Measurements from ENCODE around the gene SNTN. TPM values are rescaled to one million over a fixed set of nuclear protein-coding genes. Genes with fewer than 3 reads are reported as not detected.

The SNTN gene
- total RNA-seq, 1 experiment from 2014 or later: not detected

DNA sequence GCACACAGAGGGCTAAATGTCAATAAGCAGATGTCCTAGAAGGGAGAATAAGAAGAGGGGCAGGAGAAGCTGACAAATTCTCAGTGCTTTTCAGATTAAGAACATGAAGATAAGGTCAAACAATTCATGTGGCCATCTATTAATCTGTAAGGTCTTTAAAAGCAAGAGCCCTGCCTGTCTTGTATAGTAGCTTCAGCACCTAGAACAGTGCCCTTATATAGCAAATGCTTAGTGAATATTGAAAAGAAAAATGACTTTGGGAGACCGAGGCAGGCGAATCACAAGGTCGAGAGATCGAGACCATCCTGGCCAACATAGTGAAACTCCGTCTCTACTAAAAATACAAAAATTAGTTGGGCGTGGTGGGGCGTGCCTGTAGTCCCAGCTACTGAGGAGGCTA is 18.1 kb downstream of the SNTN start:
- Mint-ChIP-seq H3K4me1 (ENCODE audit: low read depth, unreplicated experiment) (no peaks in the 10 kb centered on the region), H3K9me3 (ENCODE audit: unreplicated experiment) (no peaks in the 10 kb centered on the region), H3K27ac (ENCODE audit: unreplicated experiment) (no peak overlapping the region), H3K36me3 (ENCODE audit: insufficient read depth, unreplicated experiment) (no peaks in the 10 kb centered on the region), H3K4me3 (ENCODE audit: unreplicated experiment) (no peak overlapping the region), H3K27me3 (ENCODE audit: insufficient read depth, unreplicated experiment) (peaks cover 15% of the 10 kb centered on the region)
- BruUV-seq (replicated peaks): no TSS peak
- no peaks in the 10 kb centered on the region for H3K36me3 ChIP-seq (ENCODE audit: control insufficient read depth, insufficient read depth, low read length)
- H3K27me3 ChIP-seq (replicated peaks; ENCODE audit: control insufficient read depth, insufficient read depth, low read length): no peaks in the 10 kb centered on the region
- TF ChIP-seq, protein P1, sequence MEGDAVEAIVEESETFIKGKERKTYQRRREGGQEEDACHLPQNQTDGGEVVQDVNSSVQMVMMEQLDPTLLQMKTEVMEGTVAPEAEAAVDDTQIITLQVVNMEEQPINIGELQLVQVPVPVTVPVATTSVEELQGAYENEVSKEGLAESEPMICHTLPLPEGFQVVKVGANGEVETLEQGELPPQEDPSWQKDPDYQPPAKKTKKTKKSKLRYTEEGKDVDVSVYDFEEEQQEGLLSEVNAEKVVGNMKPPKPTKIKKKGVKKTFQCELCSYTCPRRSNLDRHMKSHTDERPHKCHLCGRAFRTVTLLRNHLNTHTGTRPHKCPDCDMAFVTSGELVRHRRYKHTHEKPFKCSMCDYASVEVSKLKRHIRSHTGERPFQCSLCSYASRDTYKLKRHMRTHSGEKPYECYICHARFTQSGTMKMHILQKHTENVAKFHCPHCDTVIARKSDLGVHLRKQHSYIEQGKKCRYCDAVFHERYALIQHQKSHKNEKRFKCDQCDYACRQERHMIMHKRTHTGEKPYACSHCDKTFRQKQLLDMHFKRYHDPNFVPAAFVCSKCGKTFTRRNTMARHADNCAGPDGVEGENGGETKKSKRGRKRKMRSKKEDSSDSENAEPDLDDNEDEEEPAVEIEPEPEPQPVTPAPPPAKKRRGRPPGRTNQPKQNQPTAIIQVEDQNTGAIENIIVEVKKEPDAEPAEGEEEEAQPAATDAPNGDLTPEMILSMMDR (IDR thresholded peaks at IDR 0.05; ENCODE audit: insufficient read depth in 1 of 2, low read depth in 1 of 2, low read length in 1 of 2, severe bottlenecking in 1 of 2, unreplicated experiment in 1 of 2): no peak
- H3K4me1 ChIP-seq: no peaks in the 10 kb centered on the region
- H3K9me3 ChIP-seq: no peaks in the 10 kb centered on the region
- no peak overlapping the region for H3K4me3 ChIP-seq (ENCODE audit: low read depth, low read length)
- CTCF ChIA-PET: no interaction called here
- intact Hi-C loops (cut with micrococcal nuclease; ENCODE audit: unreplicated experiment): no loop called here
- DNase-seq: no peak
- POLR2A ChIA-PET: no interaction called here

DNA sequence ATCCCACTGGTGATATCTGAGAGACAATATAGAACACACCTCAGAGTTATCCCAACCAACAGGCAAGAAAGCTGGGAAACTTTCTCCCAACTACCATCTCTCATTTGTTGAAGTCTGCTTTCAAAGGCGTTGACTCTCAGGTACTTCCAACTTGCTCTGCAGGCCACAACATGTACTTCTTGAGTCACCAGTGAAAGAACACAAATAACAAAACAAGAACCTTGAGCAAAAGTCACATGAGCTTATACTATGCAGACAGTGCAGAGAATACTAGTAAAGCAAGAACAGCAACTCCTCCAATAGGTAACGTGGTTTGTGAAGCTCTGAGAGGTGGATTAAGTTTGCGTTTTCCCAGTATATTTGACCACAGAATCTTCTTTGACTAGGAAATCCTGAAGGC is 20.6 kb downstream of the SNTN start:
- H3K9me3 Mint-ChIP-seq (ENCODE audit: unreplicated experiment): no peaks in the 10 kb centered on the region
- Histone ChIP-seq H3K9me3 (no peaks in the 10 kb centered on the region), H3K27me3 (replicated peaks; ENCODE audit: control insufficient read depth, insufficient read depth, low read length) (no peaks in the 10 kb centered on the region), H3K4me1 (no peaks in the 10 kb centered on the region), H3K4me3 (ENCODE audit: low read depth, low read length) (no peak overlapping the region), H3K36me3 (ENCODE audit: control insufficient read depth, insufficient read depth, low read length) (no peaks in the 10 kb centered on the region)
- no TSS peak for BruUV-seq (replicated peaks)
- ChIA-PET POLR2A (no interaction called here), CTCF (no interaction called here)
- intact Hi-C loops (cut with micrococcal nuclease; ENCODE audit: unreplicated experiment): no loop called here
- no peaks in the 10 kb centered on the region for H3K4me1 Mint-ChIP-seq (ENCODE audit: low read depth, unreplicated experiment)
- H3K4me3 Mint-ChIP-seq (ENCODE audit: unreplicated experiment): no peak overlapping the region
- TF ChIP-seq, protein P1 (IDR thresholded peaks at IDR 0.05; ENCODE audit: insufficient read depth in 1 of 2, low read depth in 1 of 2, low read length in 1 of 2, severe bottlenecking in 1 of 2, unreplicated experiment in 1 of 2): no peak
- peaks cover 12% of the 10 kb centered on the region for H3K27me3 Mint-ChIP-seq (ENCODE audit: insufficient read depth, unreplicated experiment)
- no peaks in the 10 kb centered on the region for H3K36me3 Mint-ChIP-seq (ENCODE audit: insufficient read depth, unreplicated experiment)
- DNase-seq: no peak
- H3K27ac Mint-ChIP-seq (ENCODE audit: unreplicated experiment): no peak overlapping the region

DNA sequence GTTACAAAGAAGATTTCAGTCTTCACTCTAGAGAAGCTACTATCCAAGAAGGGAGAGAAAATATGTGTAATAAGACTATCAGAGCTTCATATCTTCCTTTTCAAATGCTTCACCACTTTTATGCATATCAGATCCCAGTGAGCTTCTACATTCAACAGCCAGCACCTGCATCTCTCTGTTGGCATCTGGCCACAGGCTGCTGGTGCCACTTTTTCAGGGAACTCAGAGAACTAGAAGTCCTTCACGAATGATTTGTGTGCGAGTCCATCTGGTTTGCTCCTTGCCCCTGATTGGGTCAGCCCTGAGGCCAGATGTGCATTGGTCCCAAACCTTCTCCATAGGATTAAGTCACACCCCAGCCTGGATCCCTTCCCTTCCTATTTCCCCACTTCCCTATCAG is 22.1 kb downstream of the SNTN start:
- no peaks in the 10 kb centered on the region for H3K36me3 ChIP-seq (ENCODE audit: control insufficient read depth, insufficient read depth, low read length)
- Mint-ChIP-seq H3K36me3 (ENCODE audit: insufficient read depth, unreplicated experiment) (no peaks in the 10 kb centered on the region), H3K27ac (ENCODE audit: unreplicated experiment) (no peak overlapping the region), H3K27me3 (ENCODE audit: insufficient read depth, unreplicated experiment) (peaks cover 12% of the 10 kb centered on the region), H3K9me3 (ENCODE audit: unreplicated experiment) (no peaks in the 10 kb centered on the region), H3K4me3 (ENCODE audit: unreplicated experiment) (no peak overlapping the region), H3K4me1 (ENCODE audit: low read depth, unreplicated experiment) (no peaks in the 10 kb centered on the region)
- H3K4me3 ChIP-seq (ENCODE audit: low read depth, low read length): no peak overlapping the region
- DNase-seq: no peak
- TF ChIP-seq, protein P1 (IDR thresholded peaks at IDR 0.05; ENCODE audit: insufficient read depth in 1 of 2, low read depth in 1 of 2, low read length in 1 of 2, severe bottlenecking in 1 of 2, unreplicated experiment in 1 of 2): no peak
- BruUV-seq (replicated peaks): no TSS peak
- H3K9me3 ChIP-seq: no peaks in the 10 kb centered on the region
- CTCF ChIA-PET: no interaction called here
- intact Hi-C loops (cut with micrococcal nuclease; ENCODE audit: unreplicated experiment): no loop called here
- POLR2A ChIA-PET: no interaction called here
- H3K27me3 ChIP-seq (replicated peaks; ENCODE audit: control insufficient read depth, insufficient read depth, low read length): no peaks in the 10 kb centered on the region
- no peaks in the 10 kb centered on the region for H3K4me1 ChIP-seq
